Right lung (tissue), 5 donors: ENCODE data around the gene PPP1R11. TPM values are rescaled to one million over a fixed set of nuclear protein-coding genes. Genes with fewer than 3 reads are reported as not detected.
A peak's percentile ranks its signal among the peaks of the same experiment; 100 is the strongest.
"Not testable (repeated sequence)": the region's sequence is repeated elsewhere in the genome, so short reads cannot be mapped to it uniquely, and the experiment has no call there.

ENCODE experiments used
- DNase-seq, 2 donors: peaks; one replicate each; pipeline ENCODE4 v3.0.0-alpha.2; 2013
- polyA plus RNA-seq, 5 donors: library from polyadenylated mRNA; unstranded; fragments of 120-200 nt; gene quantifications; one replicate each; pipeline versions ENCODE4 v1.2.1 to v1.2.3, GENCODE V29; 2013; ENCODE audit warnings: inconsistent platforms in 1 of 5, low replicate concordance in 1 of 5; ENCODE audit not compliant: insufficient read length in 5 of 5, insufficient read depth in 1 of 5

Gene PPP1R11
- polyA plus RNA-seq, 5 donors: 55.4 to 59.6 (median 57.2) TPM

GRCh38 chr6:30092852-30093543 is 26.0 kb downstream of the PPP1R11 start:
- DNase-seq: no peak

GRCh38 chr6:30093951-30094661 is 27.1 kb downstream of the PPP1R11 start:
- no peak for DNase-seq

- DNase-seq: no peak
These were observed 29.8 kb downstream of the PPP1R11 start for GRCh38 chr6:30096829-30097228.

- DNase-seq: no peak
These were observed 31.1 kb downstream of the PPP1R11 start for GRCh38 chr6:30097902-30098768.

- DNase-seq: no peak
These were observed 33.2 kb downstream of the PPP1R11 start for GRCh38 chr6:30100154-30100553.

GRCh38 chr6:30100585-30101443 is 33.8 kb downstream of the PPP1R11 start:
- DNase-seq: no peak

GRCh38 chr6:30101444-30102413 is 34.7 kb downstream of the PPP1R11 start:
- DNase-seq: peak; percentile 75 to 80

- DNase-seq: no peak
These were observed 35.5 kb downstream of the PPP1R11 start for GRCh38 chr6:30102414-30102969.

GRCh38 chr6:30102970-30103871 is 36.2 kb downstream of the PPP1R11 start:
- peak; percentile 66 to 81 for DNase-seq

- no peak for DNase-seq
These were observed 36.8 kb downstream of the PPP1R11 start for GRCh38 chr6:30103872-30104179.

GRCh38 chr6:30104661-30105060 is 37.7 kb downstream of the PPP1R11 start:
- DNase-seq: no peak

- no peak for DNase-seq
These were observed 44.4 kb downstream of the PPP1R11 start for GRCh38 chr6:30111266-30111856.

GRCh38 chr6:30112402-30112994 is 45.5 kb downstream of the PPP1R11 start:
- no peak for DNase-seq

GRCh38 chr6:30113003-30113759 is 46.2 kb downstream of the PPP1R11 start, which contains the start of gene TRIM31:
Gene TRIM31 (minus strand): TSS chr6:30113090. CDS start chr6:30112805, 285 bp downstream.
- no peak for DNase-seq

GRCh38 chr6:30113841-30114240 is 46.8 kb downstream of the PPP1R11 start:
- DNase-seq: no peak

- no peak for DNase-seq
These were observed 49.7 kb downstream of the PPP1R11 start for GRCh38 chr6:30116724-30117123.

- DNase-seq: not testable (repeated sequence)
These were observed 51.7 kb downstream of the PPP1R11 start for GRCh38 chr6:30118691-30119090.
